ENCODE measurements around the gene PAX5. TPM values are rescaled to one million over a fixed set of nuclear protein-coding genes. Genes with fewer than 3 reads are reported as not detected.

PAX5 gene
- total and polyA plus RNA-seq, 9 donors: under 0.01 to 0.34 (median 0.19) TPM

DNA sequence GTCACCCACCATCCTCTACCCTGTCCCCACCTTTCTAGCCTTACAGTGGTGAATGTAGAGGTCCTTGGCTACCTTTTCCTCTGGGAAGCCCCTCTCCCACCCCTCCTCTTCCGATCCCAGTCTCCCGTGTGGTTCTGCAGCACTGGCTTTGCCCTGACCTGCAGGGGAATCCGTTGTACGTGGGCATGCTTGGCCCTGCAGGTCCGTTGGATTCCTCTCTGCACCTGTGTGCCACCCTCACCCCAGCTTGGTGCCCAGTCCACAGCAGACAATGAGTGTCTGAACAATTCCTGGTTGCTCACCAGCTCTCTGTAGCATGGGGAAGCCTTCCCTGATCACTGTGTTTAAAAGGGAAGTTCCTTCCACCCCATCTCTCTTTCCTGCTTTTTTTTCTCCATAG, 185.1 kb downstream of the PAX5 start:
- Histone ChIP-seq H3K9me3 (replicated peaks; ENCODE audit: control insufficient read depth, low read depth, low read length) (no peaks in the 10 kb centered on the region), H3K27me3 (ENCODE audit: control insufficient read depth, insufficient read depth, low read length) (peaks cover 17% of the 10 kb centered on the region), H3K4me3 (ENCODE audit: low read length) (no peak overlapping the region), H3K27ac (ENCODE audit: low read length) (no peak overlapping the region), H3K4me1 (ENCODE audit: control insufficient read depth, insufficient read depth, low read length) (no peaks in the 10 kb centered on the region), H3K36me3 (ENCODE audit: control insufficient read depth, insufficient read depth, low read length) (no peaks in the 10 kb centered on the region)
- no peak for DNase-seq
- WGBS (ENCODE audit: insufficient coverage): 64% methylated on average over 5 of the region's 5 CpGs

DNA sequence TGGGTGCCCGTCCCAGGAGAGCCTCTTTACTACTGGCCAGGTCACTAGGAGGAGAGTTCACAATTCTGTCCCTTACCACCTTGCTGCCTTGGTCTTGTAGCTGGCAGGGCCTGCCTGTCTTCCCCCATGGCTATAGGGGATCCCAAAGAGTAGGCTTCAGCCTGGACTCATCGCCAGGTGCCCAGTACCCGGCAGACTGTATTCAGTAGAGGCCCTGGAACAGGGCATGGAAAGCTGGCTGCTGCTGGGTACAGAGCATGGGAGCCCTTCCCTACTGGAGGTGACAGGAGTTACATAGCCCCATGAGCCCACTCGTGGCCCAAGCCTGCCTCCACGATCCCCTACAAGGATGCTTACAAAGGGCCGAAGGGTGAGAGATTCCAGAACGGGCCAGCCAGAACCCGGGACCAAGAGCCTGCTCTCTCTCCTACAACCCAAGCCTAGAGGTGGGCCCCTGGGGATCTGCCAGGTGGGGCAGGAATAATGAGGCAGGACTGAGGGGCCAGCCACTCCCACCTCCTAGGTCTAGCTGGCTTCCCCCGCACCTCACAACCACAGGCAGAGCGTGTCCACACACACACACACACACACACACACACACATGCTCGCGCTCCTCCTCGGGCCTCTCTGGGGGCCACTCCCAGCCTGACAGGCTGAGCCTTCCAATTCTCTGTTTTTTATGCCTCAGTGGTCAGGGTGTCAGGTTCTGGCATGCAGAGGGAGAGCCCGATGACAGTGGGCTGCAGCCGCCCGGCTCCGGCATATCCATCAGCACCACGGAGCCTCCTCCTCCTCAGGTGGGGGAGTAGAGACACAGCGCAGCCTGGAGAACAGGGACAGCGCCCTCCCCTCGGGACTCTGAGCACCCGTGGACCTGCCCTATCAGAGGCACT, 186.0 kb downstream of the PAX5 start:
- H3K27ac ChIP-seq (ENCODE audit: low read length): no peak overlapping the region
- H3K27me3 ChIP-seq (ENCODE audit: control insufficient read depth, insufficient read depth, low read length): peaks cover 14% of the 10 kb centered on the region
- WGBS (ENCODE audit: insufficient coverage): 33% methylated on average over 12 of the region's 22 CpGs
- DNase-seq: no peak
- H3K4me1 ChIP-seq (ENCODE audit: control insufficient read depth, insufficient read depth, low read length): no peaks in the 10 kb centered on the region
- no peak overlapping the region for H3K4me3 ChIP-seq (ENCODE audit: low read length)
- no peaks in the 10 kb centered on the region for H3K9me3 ChIP-seq (replicated peaks; ENCODE audit: control insufficient read depth, low read depth, low read length)
- H3K36me3 ChIP-seq (ENCODE audit: control insufficient read depth, insufficient read depth, low read length): no peaks in the 10 kb centered on the region

DNA sequence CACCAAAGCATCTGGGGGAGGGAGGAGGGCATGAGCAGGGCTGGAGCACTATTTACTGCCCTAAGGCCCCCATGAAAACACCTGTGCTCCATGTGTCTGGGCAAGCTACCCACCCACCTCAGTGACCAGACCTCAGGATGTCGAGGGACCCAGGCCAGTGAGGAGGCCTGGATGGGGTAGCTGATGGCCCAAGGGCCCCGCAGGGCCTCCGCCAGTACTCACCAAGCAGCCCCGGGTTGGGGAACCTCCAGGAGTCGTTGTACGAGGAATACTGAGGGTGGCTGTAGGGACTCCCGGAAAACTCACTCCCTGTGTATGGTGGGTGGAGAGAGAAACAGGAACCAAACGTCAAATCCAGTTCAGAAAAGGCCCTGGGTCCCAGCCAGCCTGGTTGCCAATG, 187.4 kb downstream of the PAX5 start:
- H3K4me3 ChIP-seq (ENCODE audit: low read length): no peak overlapping the region
- no peaks in the 10 kb centered on the region for H3K36me3 ChIP-seq (ENCODE audit: control insufficient read depth, insufficient read depth, low read length)
- no peaks in the 10 kb centered on the region for H3K4me1 ChIP-seq (ENCODE audit: control insufficient read depth, insufficient read depth, low read length)
- no peak overlapping the region for H3K27ac ChIP-seq (ENCODE audit: low read length)
- DNase-seq: no peak
- peaks cover 21% of the 10 kb centered on the region for H3K27me3 ChIP-seq (ENCODE audit: control insufficient read depth, insufficient read depth, low read length)
- H3K9me3 ChIP-seq (replicated peaks; ENCODE audit: control insufficient read depth, low read depth, low read length): no peaks in the 10 kb centered on the region
- 84% methylated on average over 7 of the region's 8 CpGs for WGBS (ENCODE audit: insufficient coverage)

DNA sequence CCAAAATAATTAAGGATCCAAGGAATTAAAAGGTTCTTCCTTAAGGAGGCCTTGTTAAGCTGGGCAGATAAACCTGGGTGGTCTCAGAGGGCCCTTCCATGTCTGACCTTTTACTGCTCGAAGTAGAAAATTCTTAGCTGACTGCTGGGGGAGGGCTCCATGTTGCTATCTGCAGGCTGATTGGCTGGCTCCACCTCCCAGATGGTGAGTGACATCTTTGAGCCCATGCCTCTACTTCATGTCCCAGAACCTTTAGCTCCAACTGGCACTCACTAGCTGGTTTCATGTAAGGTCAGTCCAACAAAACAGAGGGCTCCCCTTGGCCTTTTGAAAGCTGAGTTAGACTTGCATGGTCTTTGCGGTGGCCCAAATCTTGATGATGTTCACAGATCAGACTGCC, 188.2 kb downstream of the PAX5 start:
- no peaks in the 10 kb centered on the region for H3K36me3 ChIP-seq (ENCODE audit: control insufficient read depth, insufficient read depth, low read length)
- H3K27me3 ChIP-seq (ENCODE audit: control insufficient read depth, insufficient read depth, low read length): peaks cover 21% of the 10 kb centered on the region
- H3K9me3 ChIP-seq (replicated peaks; ENCODE audit: control insufficient read depth, low read depth, low read length): no peaks in the 10 kb centered on the region
- H3K4me3 ChIP-seq (ENCODE audit: low read length): no peak overlapping the region
- no peaks in the 10 kb centered on the region for H3K4me1 ChIP-seq (ENCODE audit: control insufficient read depth, insufficient read depth, low read length)
- no peak for DNase-seq
- WGBS (ENCODE audit: insufficient coverage): 60% methylated on average over 2 of the region's 2 CpGs
- no peak overlapping the region for H3K27ac ChIP-seq (ENCODE audit: low read length)

DNA sequence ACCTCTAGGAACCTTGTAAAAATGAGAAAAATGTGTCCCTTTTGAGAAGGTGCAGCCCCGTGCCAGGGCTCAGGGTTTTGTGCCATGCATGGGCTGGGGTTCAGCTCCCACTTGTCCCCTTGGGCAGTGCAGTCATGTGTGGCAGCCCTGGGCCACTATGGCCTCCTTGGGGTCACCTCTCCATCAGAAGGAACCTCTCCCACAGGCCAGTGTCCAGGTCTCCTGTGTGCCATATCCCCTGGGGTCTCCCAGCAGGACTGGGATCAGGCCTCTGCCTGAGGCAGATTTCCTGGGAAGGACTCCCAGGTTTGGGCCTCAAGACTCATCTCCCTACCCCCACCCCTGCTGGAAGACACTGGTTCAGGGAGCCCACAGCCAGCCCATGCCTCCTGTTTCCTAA, 189.1 kb downstream of the PAX5 start:
- Histone ChIP-seq H3K27me3 (ENCODE audit: control insufficient read depth, insufficient read depth, low read length) (peaks cover 19% of the 10 kb centered on the region), H3K9me3 (replicated peaks; ENCODE audit: control insufficient read depth, low read depth, low read length) (no peaks in the 10 kb centered on the region), H3K36me3 (ENCODE audit: control insufficient read depth, insufficient read depth, low read length) (no peaks in the 10 kb centered on the region), H3K4me3 (ENCODE audit: low read length) (no peak overlapping the region), H3K27ac (ENCODE audit: low read length) (no peak overlapping the region), H3K4me1 (ENCODE audit: control insufficient read depth, insufficient read depth, low read length) (no peaks in the 10 kb centered on the region)
- DNase-seq: no peak
- 40% methylated on average over 1 of the region's 1 CpG for WGBS (ENCODE audit: insufficient coverage)

DNA sequence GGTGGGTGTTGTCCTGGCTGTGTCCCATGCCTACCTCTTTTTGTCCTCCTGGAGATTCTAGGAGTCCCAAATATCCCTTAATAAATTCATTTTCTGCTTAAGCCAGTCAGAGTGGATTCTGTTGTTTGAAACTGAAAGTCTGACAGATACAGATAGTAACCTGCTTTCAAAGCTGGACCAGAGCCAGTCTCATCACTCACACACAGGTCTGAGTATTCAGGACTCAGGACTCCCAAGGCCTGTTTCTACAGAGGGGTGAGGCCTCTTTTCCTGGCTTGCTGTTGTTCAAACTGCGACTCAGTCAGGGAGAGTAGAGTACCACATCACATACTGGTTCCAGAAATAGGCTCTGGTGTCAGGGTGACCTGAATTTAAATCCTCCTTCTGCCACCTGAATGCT, 190.1 kb downstream of the PAX5 start:
- Histone ChIP-seq H3K9me3 (replicated peaks; ENCODE audit: control insufficient read depth, low read depth, low read length) (no peaks in the 10 kb centered on the region), H3K4me3 (ENCODE audit: low read length) (no peak overlapping the region), H3K27ac (ENCODE audit: low read length) (no peak overlapping the region), H3K4me1 (ENCODE audit: control insufficient read depth, insufficient read depth, low read length) (no peaks in the 10 kb centered on the region), H3K27me3 (ENCODE audit: control insufficient read depth, insufficient read depth, low read length) (peaks cover 18% of the 10 kb centered on the region), H3K36me3 (ENCODE audit: control insufficient read depth, insufficient read depth, low read length) (no peaks in the 10 kb centered on the region)
- DNase-seq: no peak
- WGBS (ENCODE audit: insufficient coverage): 100% methylated on average over 1 of the region's 1 CpG

DNA sequence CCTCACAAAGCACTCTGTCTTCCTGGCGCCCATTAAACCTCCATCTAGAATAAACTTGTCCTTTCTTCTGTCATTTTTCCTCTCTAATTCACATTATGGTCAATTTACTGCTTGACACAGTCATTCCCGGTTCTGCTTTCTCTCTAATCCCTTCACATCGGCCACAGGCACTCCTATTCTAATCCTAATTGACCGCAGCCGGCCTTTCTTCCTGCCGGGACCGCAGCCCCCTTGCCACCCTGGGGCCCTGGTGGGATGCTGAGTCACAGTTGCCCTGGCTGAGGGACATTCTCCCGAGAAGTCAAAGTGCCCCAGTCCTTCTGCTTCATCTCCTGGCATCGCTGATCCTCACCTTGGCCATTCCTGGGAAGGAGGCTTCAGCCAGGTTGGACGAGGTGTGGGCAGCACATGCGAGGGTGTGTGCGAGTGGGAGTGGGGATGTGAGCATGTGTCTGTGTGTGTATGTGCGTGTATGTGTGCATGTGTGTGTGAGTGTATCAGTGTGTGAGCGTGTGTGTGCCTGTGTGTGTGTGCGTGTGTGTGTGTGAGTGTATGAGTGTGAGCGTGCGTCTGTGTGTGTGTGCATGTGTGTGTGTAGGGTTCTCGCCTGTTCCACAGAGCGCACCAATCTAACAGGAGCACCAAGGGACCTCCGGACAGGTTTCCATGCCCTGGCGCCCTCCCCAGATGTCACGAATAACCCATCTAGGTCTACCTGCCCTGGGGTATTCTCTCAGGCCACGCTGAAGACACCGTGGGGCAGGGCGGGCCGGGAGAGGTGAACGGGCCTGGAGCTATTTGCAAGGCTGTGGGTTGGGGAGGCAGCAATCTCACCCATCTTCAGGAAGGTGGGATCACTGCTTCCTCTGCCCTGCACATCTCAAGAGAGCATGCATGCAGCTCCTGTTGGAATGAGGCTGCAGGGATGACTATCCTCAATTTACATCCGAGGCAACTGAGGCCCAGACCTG, 191.2 kb downstream of the PAX5 start:
- peaks cover 14% of the 10 kb centered on the region for H3K27me3 ChIP-seq (ENCODE audit: control insufficient read depth, insufficient read depth, low read length)
- H3K9me3 ChIP-seq (replicated peaks; ENCODE audit: control insufficient read depth, low read depth, low read length): no peaks in the 10 kb centered on the region
- 80% methylated on average over 23 of the region's 28 CpGs for WGBS (ENCODE audit: insufficient coverage)
- DNase-seq: no peak
- no peak overlapping the region for H3K4me3 ChIP-seq (ENCODE audit: low read length)
- no peak overlapping the region for H3K27ac ChIP-seq (ENCODE audit: low read length)
- H3K4me1 ChIP-seq (ENCODE audit: control insufficient read depth, insufficient read depth, low read length): no peaks in the 10 kb centered on the region
- H3K36me3 ChIP-seq (ENCODE audit: control insufficient read depth, insufficient read depth, low read length): no peaks in the 10 kb centered on the region

DNA sequence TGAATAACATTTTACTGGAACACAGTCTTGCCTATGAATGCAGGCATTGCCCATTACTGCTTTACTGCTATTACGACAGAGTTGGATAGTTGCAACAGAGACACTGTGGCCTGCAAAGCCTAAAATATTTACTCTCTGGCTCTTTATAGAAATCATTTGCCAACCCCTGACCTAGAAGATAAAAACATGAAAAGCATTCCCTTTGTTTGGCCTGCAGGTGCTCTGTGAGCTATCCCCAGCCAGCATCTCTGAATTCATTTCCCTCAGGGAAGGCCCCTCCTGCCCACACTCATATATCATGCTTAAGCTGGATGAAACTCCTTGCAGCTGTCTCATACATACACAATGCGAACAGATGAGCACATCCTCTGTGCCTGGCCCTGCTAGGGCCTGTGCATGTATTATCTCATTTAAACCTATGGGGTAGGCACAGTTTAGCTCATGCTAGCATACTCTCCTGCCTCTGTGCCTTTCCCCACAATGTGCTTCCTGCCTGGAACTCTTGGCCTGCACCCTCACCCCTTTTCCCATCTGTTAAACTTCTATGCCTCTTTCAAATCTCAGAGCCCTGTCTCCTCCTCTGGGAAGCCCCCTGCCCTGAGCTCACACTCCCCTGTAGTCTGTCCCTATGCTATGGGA, 193.1 kb downstream of the PAX5 start:
- 27% methylated on average over 2 of the region's 2 CpGs for WGBS (ENCODE audit: insufficient coverage)
- H3K27me3 ChIP-seq (ENCODE audit: control insufficient read depth, insufficient read depth, low read length): peaks cover 12% of the 10 kb centered on the region
- no peaks in the 10 kb centered on the region for H3K36me3 ChIP-seq (ENCODE audit: control insufficient read depth, insufficient read depth, low read length)
- H3K9me3 ChIP-seq (replicated peaks; ENCODE audit: control insufficient read depth, low read depth, low read length): no peaks in the 10 kb centered on the region
- peak; percentile 19 for DNase-seq
- no peak overlapping the region for H3K4me3 ChIP-seq (ENCODE audit: low read length)
- no peaks in the 10 kb centered on the region for H3K4me1 ChIP-seq (ENCODE audit: control insufficient read depth, insufficient read depth, low read length)
- H3K27ac ChIP-seq (ENCODE audit: low read length): no peak overlapping the region

DNA sequence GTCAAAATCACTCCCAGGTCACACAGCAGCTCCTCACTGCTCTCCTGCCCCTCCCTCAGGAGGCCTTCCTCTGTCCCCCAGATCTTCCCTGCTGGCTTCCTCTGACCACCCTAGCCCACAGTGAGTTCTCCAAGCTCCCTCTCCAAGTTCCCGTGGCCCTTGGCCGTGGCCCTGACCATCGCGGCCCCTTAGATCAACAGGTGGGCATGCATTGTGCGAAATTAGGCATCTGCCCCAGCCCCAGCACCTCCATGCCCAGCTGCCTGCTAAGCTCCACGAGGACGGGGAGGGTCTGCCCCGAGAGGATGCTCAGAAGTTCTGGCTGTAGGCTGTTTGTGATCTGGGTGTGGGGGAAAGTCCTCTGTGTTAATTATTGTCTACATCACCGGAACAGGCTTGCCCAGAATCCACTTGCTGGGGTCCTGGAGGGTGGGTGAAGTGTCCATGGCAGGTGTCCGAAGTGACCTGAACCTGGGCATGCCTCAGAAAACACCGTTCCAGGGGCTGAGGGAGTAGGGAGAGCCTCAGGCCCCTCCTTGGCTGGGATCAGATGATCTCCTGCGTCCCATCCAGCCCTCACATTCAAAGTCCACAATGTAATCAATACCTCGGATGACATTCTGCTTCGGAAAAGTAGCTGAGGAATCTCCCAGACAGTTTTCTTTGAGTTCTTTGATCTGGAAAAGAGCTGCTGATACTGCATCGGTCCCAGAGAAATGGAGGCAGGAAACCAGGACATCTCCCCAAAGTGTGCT, 194.8 kb downstream of the PAX5 start:
- H3K36me3 ChIP-seq (ENCODE audit: control insufficient read depth, insufficient read depth, low read length): no peaks in the 10 kb centered on the region
- H3K4me3 ChIP-seq (ENCODE audit: low read length): no peak overlapping the region
- 92% methylated on average over 5 of the region's 15 CpGs for WGBS (ENCODE audit: insufficient coverage)
- no peaks in the 10 kb centered on the region for H3K4me1 ChIP-seq (ENCODE audit: control insufficient read depth, insufficient read depth, low read length)
- peaks cover 12% of the 10 kb centered on the region for H3K27me3 ChIP-seq (ENCODE audit: control insufficient read depth, insufficient read depth, low read length)
- no peak overlapping the region for H3K27ac ChIP-seq (ENCODE audit: low read length)
- H3K9me3 ChIP-seq (replicated peaks; ENCODE audit: control insufficient read depth, low read depth, low read length): no peaks in the 10 kb centered on the region
- DNase-seq: no peak
